Activated naive CD8-positive, alpha-beta T cell treated with anti-CD3 and anti-CD28 coated beads for 36 hours (primary cell): Measurements from ENCODE around the gene ASNSD1. TPM values are rescaled to one million over a fixed set of nuclear protein-coding genes. Genes with fewer than 3 reads are reported as not detected.
A peak's percentile ranks its signal among the peaks of the same experiment; 100 is the strongest.
"Not testable (repeated sequence)": the region's sequence is repeated elsewhere in the genome, so short reads cannot be mapped to it uniquely, and the experiment has no call there.

Source experiments
- DNase-seq: peaks from one replicate; pipeline ENCODE4 v3.0.0; 2021
- H3K27ac Mint-ChIP-seq: one replicate; pipeline ENCODE4 v1.8.0; 2022; ENCODE audit warnings: mild to moderate bottlenecking, moderate library complexity, mixed read lengths
- H3K27me3 Mint-ChIP-seq: one replicate; pipeline ENCODE4 v1.8.0; 2022; ENCODE audit warnings: mild to moderate bottlenecking, mixed read lengths
- H3K36me3 Mint-ChIP-seq: one replicate; pipeline ENCODE4 v1.8.0; 2021; ENCODE audit warnings: mild to moderate bottlenecking, mixed read lengths
- H3K4me1 Mint-ChIP-seq: one replicate; pipeline ENCODE4 v1.8.0; 2021; ENCODE audit warnings: mixed read lengths
- H3K4me3 Mint-ChIP-seq: one replicate; pipeline ENCODE4 v1.8.0; 2022; ENCODE audit warnings: mild to moderate bottlenecking, moderate library complexity, mixed read lengths
- H3K9me3 Mint-ChIP-seq: one replicate; pipeline ENCODE4 v1.8.0; 2022; ENCODE audit warnings: mixed read lengths
- total RNA-seq, 2 experiments: library from RNA; stranded (reverse); gene quantifications; one replicate each; pipeline ENCODE4 v1.2.3, GENCODE V29; 2021

Gene ASNSD1
- total RNA-seq, 2 experiments from 2014 or later = 56.3 to 57.0 TPM

DNA sequence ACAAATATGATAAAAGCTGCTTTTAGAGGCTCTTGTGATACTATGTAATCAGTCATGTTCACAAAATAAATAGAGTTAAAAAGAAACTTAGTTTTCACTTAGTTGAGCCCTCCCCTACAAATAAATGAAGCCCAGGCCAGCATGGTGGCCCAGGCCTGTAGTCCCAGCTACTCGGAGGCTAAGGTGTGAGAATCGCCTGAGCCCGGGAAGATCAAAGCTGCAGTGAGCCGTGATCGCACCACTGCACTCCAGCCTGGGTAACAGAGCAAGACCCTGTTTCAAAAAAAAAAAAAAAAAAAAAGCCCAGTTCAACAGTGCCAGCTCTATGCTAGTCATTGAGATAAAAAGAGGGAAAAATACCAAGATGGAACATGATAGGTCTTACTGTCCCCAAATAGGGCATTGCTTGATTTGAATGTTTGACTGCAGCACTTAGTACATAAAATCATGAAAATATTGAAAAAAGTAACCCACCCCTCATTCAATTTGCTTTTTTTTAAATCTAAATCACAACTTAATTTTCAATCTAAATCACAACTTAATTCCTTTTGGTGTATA, 1.5 kb downstream of the ASNSD1 start:
- H3K4me1 Mint-ChIP-seq = peaks cover 47% of the 10 kb centered on the region

DNA sequence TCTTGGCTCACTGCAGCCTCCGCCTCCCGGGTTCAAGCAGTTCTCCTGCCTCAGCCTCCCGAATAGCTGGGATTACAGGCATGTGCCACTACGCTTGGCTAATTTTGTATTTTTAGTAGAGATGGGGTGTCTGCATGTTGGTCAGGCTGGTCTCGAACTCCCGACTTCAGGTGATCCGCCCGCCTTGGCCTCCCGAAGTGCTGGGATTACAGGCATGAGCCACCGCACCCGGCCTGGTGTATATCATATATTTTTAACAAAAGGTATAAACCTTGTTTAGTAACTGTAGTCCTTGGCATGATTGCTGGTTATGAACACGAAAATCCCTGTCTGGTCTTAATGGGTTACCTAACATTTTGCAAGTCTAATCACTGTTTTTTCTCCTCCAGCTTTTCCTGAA, 2.1 kb downstream of the ASNSD1 start:
- H3K27me3 Mint-ChIP-seq, H3K27ac Mint-ChIP-seq, DNase-seq, H3K9me3 Mint-ChIP-seq: not testable (repeated sequence)
- Mint-ChIP-seq H3K36me3 (peaks cover 20% of the 10 kb centered on the region), H3K4me3 (peak overlapping the region; percentile 53), H3K4me1 (peaks cover 42% of the 10 kb centered on the region)

More for the DNA sequence above, 1.5 kb downstream of the ASNSD1 start:
- DNase-seq = no peak
- peaks cover 18% of the 10 kb centered on the region for H3K36me3 Mint-ChIP-seq
- no peaks in the 10 kb centered on the region for H3K9me3 Mint-ChIP-seq
- no peak overlapping the region for H3K27ac Mint-ChIP-seq
- no peaks in the 10 kb centered on the region for H3K27me3 Mint-ChIP-seq
- no peak overlapping the region for H3K4me3 Mint-ChIP-seq

DNA sequence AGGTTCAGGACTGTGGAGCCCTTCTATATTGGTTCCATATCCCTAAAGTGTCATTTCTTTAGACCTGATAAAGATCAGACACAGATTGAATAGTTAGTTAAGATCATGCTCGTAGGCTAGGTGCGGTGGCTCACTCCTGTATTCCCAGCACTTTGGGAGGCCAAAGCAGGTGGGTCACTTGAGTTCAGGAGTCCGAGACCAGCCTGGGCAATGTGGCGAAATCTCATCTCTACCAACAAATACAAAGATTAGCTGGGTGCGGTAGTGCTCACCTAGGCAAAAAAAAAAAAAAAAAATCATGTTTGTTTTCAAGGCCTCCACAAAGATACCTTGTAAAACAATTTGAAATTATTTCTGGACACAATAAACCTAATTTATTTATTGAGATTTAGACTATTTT, 8.7 kb downstream of the ASNSD1 start:
- Mint-ChIP-seq H3K27me3 (no peaks in the 10 kb centered on the region), H3K4me3 (no peak overlapping the region), H3K27ac (no peak overlapping the region), H3K4me1 (peaks cover 27% of the 10 kb centered on the region), H3K9me3 (no peaks in the 10 kb centered on the region), H3K36me3 (peaks cover 14% of the 10 kb centered on the region)
- DNase-seq = no peak

DNA sequence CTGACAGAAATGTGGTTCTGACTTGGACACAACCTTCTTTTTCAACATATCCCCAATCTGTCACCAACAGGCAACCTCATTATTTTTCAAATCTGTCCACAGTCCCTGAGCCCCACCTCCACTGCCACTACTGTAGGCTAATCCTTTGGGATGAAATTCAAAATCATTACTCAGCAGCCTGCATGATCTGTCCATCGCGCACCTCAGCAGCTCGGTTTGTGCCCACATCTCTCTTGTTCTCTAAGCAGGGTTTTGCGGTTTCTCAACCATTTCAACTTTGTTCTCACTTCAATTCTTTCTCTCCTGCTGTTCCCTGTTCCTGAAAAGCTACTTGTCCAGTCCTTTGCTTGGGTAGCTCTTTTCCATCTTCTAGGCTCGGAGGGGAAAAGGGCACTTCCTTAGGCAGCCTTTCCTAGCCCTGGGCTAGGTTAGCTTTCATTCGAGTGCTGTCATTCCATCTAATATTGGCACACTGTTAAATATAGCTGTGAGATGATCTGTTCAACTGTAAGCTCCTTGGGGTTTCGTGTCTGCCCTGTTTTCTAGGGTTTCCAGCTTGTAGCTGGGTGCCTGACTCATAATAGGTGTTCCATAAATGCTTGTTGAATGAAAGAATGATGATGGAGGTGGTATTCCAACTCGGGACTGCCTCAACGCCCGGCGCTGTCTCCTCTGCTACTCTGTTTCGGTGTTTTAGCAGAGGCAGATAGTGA, 12.6 kb downstream of the ASNSD1 start:
- DNase-seq = no peak
- H3K27me3 Mint-ChIP-seq = no peaks in the 10 kb centered on the region
- H3K4me3 Mint-ChIP-seq = peak overlapping the region; percentile 90
- peak overlapping the region; percentile 81 for H3K27ac Mint-ChIP-seq
- peaks cover 9% of the 10 kb centered on the region for H3K9me3 Mint-ChIP-seq
- H3K4me1 Mint-ChIP-seq = peaks cover 22% of the 10 kb centered on the region
- peaks cover 37% of the 10 kb centered on the region for H3K36me3 Mint-ChIP-seq

DNA sequence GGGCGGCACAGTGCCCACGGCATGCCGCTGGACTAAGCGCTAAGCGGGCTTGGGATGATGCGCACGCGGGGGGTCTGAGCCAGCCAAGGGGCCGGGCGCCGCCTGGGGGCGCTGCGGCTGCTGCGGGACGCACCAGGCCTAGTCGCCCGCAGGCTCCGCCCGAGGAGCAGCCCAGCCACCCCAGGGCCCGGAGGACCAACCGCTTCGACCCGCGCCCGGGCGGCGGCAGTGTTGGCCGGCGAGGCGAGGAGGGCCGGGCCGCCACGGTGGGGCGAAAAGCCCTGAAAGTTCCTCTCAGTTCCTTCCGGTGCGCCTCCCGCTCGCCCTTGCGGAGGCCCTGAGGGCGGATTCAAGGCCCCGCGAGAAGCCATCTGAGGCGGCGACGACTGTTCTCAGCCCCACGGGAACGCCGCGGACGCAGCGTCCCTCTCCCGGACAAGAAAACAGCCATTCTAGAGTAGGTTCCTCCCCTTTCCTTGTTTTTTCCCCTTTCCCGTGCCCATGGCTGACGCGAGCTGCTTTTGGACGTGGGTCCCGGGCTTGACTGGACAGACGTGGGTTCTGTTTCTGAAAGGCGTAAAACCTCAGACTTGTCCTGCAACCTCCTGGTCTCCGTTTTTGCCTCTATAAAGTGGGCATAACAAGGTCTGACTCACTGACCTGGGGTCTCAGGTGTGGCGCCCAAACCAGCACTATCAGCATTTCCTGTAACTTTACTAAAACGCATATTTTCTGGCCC, 13.3 kb downstream of the ASNSD1 start, which contains the start of gene ANKAR:
Gene ANKAR, plus strand, starts transcription at position 297 of the 739 bp plus-strand sequence. CDS start 1,821 bp downstream, outside the sequence.
- Mint-ChIP-seq H3K27me3 (no peaks in the 10 kb centered on the region), H3K36me3 (peaks cover 42% of the 10 kb centered on the region), H3K4me1 (peaks cover 27% of the 10 kb centered on the region), H3K27ac (peak within 1 kb of the TSS; percentile 95), H3K9me3 (peaks cover 10% of the 10 kb centered on the region), H3K4me3 (peak within 1 kb of the TSS; percentile 90)
- DNase-seq = peak; percentile 86

DNA sequence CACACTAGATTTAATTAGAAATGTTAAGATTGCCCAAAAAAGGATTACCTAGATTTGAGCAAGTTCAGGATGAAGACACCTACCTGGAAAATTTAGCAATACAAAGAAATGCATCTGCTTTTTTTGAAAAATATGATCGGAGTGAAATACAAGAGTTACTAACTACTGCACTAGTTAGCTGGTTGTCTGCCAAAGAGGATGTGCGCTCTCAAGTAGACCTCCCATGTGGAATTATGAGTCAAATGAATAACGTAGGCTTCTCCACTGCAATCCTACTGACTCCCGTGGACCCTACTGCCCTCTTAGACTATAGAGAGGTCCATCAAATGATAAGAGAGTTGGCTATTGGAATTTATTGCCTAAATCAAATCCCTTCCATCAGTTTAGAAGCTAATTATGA, 15.2 kb downstream of the ASNSD1 start:
- H3K27me3 Mint-ChIP-seq = no peaks in the 10 kb centered on the region
- H3K4me3 Mint-ChIP-seq = no peak overlapping the region
- H3K27ac Mint-ChIP-seq = no peak overlapping the region
- H3K9me3 Mint-ChIP-seq = peaks cover 13% of the 10 kb centered on the region
- peaks cover 41% of the 10 kb centered on the region for H3K4me1 Mint-ChIP-seq
- no peak for DNase-seq
- peaks cover 49% of the 10 kb centered on the region for H3K36me3 Mint-ChIP-seq

DNA sequence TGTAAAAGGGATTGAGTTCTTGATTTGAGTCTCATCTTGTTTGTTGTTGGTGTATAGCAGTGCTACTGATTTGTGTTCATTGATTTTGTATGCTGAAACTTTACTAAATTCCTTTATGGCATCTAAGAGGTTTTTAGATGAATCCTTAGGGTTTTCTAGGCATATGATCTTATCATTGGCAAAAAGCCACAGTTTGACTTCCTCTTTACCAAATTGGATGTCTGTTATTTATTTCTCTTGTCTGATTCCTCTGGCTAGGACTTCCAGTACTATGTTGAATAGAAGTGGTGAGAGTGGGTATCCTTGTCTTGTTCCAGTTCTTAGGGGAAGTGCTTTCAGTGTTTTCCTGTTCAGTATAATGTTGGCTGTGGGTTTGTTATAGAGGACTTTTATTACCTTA, 18.0 kb downstream of the ASNSD1 start:
- Mint-ChIP-seq H3K27me3 (no peaks in the 10 kb centered on the region), H3K4me1 (peaks cover 45% of the 10 kb centered on the region), H3K27ac (no peak overlapping the region), H3K36me3 (peaks cover 46% of the 10 kb centered on the region), H3K4me3 (no peak overlapping the region), H3K9me3 (peaks cover 14% of the 10 kb centered on the region)
- DNase-seq = no peak

DNA sequence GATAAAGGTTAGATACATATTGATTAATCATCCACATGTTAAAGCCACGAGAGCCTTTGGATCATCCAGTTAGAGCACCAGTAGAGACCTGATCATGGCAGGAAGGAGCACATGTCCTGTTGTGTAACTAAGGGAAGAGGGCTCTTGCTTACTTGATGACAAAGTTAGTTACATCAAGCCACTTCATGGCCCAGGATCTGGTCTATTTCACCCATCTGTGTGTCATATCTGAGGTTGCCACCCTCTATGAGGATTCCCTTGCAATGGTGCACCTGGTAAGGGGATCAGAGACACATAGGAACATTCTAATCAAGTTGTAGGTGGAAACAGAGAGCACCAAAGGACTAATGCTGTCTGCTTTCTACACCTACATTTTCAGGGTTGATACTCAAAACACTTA, 19.9 kb downstream of the ASNSD1 start:
- Mint-ChIP-seq H3K9me3 (peaks cover 13% of the 10 kb centered on the region), H3K4me3 (no peak overlapping the region), H3K27ac (peak overlapping the region; percentile 49), H3K36me3 (peaks cover 39% of the 10 kb centered on the region), H3K27me3 (no peaks in the 10 kb centered on the region), H3K4me1 (peaks cover 45% of the 10 kb centered on the region)
- DNase-seq = no peak

DNA sequence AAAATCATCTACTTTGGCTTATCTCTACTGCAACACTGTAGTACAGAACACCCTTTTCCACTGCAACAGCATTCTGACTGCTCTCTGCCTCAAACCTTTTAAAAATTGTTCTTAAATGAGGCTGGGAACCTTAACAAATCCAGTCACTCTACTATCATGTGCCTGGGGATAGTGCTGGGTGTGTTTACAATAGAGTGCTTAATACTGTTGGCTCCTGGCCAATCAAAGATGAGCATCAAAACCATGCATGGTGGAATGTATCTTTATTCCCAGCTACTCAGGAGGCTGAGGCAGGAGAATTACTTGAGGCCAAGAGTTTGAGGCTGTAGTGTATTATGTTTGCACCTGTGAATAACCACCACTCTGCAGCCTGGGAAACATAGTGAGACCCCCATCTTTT, 20.6 kb downstream of the ASNSD1 start:
- H3K4me3 Mint-ChIP-seq = no peak overlapping the region
- H3K27me3 Mint-ChIP-seq = no peaks in the 10 kb centered on the region
- DNase-seq = no peak
- no peak overlapping the region for H3K27ac Mint-ChIP-seq
- H3K4me1 Mint-ChIP-seq = peaks cover 45% of the 10 kb centered on the region
- peaks cover 13% of the 10 kb centered on the region for H3K9me3 Mint-ChIP-seq
- peaks cover 34% of the 10 kb centered on the region for H3K36me3 Mint-ChIP-seq

DNA sequence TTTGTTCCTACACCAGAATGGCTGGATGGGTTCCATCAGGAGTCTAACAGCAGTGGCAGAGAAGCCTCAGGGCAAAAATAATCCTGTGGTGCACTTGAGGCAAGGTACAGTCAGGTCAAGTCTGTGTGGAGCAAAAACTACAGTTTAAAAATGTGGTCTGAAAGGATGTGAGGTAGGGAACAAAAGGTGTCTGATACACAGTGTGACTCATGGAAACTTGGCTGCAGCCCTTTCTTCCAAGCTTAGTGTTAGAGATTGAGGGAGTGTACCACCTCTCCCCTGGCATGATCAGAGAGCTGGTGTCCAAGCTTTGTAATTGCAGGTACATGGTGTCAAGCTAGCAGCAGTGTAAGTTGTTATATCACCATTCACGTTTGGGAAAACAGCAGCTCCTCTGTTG, 22.1 kb downstream of the ASNSD1 start:
- DNase-seq = no peak
- H3K4me1 Mint-ChIP-seq = peaks cover 45% of the 10 kb centered on the region
- no peaks in the 10 kb centered on the region for H3K27me3 Mint-ChIP-seq
- peaks cover 10% of the 10 kb centered on the region for H3K9me3 Mint-ChIP-seq
- H3K36me3 Mint-ChIP-seq = peaks cover 21% of the 10 kb centered on the region
- H3K4me3 Mint-ChIP-seq = no peak overlapping the region
- no peak overlapping the region for H3K27ac Mint-ChIP-seq

DNA sequence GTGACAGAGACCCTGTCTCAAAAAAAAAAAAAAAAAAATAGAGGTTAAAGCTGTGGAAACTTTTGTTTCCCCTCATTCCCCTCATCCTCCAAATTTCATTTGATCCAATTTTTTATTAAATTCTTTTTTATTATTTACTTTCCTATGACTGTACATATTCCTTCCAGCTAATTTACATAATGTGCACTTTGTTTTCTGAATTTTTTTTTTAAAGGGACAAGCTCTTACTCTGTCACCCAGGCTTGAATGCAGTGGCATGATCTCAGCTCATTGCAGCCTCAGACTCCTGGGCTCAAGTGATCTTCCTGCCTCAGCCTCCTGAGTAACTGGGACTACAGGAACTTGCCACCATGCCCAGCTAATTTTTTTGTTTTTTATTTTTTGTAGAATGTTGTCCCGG, 23.6 kb downstream of the ASNSD1 start:
- Mint-ChIP-seq H3K36me3 (peaks cover 11% of the 10 kb centered on the region), H3K27me3 (no peaks in the 10 kb centered on the region), H3K27ac (no peak overlapping the region), H3K4me1 (peaks cover 38% of the 10 kb centered on the region), H3K9me3 (peaks cover 5% of the 10 kb centered on the region), H3K4me3 (no peak overlapping the region)
- no peak for DNase-seq

DNA sequence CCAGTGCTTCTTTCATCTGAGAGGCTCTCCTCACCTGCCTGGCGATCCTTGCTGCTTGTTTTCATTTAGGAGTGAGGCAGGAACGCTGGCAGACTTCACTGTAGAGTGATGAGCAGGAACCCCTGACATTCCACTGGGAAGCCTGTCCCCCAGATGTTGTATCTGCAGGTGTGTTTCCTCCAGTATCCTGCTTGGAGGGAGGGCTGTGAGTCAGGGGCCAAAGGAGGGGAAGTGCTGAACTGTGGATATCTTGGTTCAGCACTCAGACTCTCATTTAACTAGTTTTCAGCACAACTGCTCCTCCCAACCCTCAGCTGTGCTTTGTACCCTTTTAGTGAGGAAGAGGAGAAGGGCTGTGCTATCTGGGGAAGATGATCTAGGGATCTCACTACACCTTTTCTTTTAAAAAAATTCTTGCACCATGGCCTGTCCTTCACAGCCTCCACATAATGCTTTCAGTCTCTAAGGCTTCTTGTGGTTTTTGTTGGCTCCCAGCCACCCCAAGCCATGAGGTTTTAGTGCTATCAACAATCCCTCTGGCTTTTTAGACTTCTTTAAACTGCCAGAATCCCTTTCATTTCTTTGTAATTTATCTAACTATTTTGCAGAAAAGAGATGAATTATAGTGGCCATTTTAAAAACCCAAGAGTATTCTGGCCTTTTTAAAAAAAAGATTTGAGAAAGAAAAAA, 24.4 kb downstream of the ASNSD1 start:
- Mint-ChIP-seq H3K36me3 (peaks cover 9% of the 10 kb centered on the region), H3K4me3 (no peak overlapping the region), H3K27me3 (no peaks in the 10 kb centered on the region), H3K4me1 (peaks cover 30% of the 10 kb centered on the region), H3K27ac (no peak overlapping the region), H3K9me3 (peaks cover 1% of the 10 kb centered on the region)
- DNase-seq = no peak

DNA sequence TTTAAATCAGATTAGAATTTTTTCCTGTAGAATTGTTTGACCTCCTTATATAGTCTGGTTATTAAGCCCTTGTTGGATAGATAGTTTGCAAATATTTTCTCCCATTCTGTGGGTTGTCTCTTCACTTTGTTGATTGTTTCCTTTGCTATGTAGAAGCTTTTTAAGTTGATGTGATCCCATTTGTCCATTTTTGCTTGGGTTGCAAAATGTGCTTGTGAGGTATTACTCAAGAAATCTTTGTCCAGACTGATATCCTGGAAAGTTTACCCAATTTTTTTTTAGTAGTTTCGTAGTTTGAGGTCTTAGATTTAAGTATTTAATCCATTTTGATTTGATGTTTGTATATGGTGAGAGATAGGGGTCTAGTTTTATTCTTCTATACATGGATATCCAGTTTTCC, 26.5 kb downstream of the ASNSD1 start:
- peaks cover 22% of the 10 kb centered on the region for H3K4me1 Mint-ChIP-seq
- H3K9me3 Mint-ChIP-seq, H3K36me3 Mint-ChIP-seq, DNase-seq, H3K27ac Mint-ChIP-seq, H3K4me3 Mint-ChIP-seq, H3K27me3 Mint-ChIP-seq: not testable (repeated sequence)

DNA sequence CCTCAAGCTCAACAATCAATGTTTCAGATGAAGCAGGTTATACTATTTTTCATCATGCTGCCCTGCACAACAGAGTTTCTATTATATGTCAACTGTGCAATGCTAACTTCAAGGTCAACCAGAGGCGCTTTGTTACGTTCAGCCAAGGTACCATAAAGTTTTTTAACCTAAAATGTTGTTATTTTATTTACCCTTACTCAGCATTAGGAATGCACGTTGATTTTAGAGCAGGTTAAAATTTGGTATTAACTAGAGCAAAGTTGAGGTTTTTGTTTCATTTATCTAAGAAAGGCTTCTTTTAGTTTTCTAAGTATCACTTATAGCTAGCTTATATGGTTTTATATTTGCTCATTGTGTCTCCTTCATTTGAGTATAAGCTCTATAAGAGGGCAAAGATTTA, 35.0 kb downstream of the ASNSD1 start:
- Mint-ChIP-seq H3K4me1 (no peaks in the 10 kb centered on the region), H3K27ac (no peak overlapping the region), H3K9me3 (no peaks in the 10 kb centered on the region), H3K27me3 (no peaks in the 10 kb centered on the region), H3K4me3 (no peak overlapping the region), H3K36me3 (no peaks in the 10 kb centered on the region)
- DNase-seq = no peak
